NCI-H460 (cell line): ENCODE measurements around the gene ZBTB24. TPM values are rescaled to one million over a fixed set of nuclear protein-coding genes. Genes with fewer than 3 reads are reported as not detected.

Source experiments
- DNase-seq: peaks from one replicate; pipeline ENCODE4 v3.0.0-alpha.2; 2016; ENCODE audit warnings: low read depth; ENCODE audit errors: extremely low read depth
- total RNA-seq: library from RNA; depleted of rRNA; stranded (reverse); fragments of >200 nt; shearing (Covaris generic); gene quantifications from 2 replicates; pipeline ENCODE4 v1.2.3, GENCODE V29; 2014; rRNA removed

Gene ZBTB24
- total RNA-seq, 1 experiment from 2014 or later, result 9.6 TPM

DNA sequence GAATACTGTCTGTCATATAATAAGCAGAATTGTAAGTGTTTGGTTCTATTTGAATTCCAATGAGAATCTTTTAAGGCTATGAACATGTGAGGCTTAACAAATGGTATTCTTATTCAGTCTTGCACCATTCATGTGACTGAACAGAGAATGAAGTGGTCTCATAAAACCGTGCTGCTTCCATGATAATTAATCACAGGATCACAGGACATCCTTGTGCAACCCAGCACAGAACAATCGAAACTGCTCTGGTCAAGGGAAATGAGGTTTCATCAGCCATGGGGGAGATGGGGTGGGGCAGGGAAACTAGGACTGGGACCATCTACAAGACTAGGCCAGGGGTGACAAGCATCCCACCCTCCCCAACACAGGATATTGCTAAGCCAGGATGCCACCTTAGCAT is 48.6 kb downstream of the ZBTB24 start:
- no peak for DNase-seq

DNA sequence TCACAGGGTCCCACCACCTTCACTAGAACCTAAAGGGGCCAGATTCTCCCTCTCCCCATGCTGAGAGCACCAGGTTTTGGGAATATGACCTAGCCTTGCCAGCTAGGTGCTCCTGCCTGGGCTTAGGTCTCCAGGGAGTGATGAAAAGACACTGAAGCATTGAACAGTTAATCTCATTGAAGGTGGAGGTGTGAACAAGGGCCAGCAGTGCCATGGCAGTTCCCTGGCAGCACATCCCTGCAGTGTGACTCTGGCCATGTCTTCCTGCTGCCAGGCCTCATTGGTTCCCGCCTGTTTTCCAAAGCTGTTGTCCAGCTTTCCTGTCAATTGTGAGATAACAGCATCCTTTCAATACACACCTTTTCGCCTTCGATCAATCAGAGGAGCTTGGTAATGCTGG is 53.5 kb downstream of the ZBTB24 start:
- no peak for DNase-seq

DNA sequence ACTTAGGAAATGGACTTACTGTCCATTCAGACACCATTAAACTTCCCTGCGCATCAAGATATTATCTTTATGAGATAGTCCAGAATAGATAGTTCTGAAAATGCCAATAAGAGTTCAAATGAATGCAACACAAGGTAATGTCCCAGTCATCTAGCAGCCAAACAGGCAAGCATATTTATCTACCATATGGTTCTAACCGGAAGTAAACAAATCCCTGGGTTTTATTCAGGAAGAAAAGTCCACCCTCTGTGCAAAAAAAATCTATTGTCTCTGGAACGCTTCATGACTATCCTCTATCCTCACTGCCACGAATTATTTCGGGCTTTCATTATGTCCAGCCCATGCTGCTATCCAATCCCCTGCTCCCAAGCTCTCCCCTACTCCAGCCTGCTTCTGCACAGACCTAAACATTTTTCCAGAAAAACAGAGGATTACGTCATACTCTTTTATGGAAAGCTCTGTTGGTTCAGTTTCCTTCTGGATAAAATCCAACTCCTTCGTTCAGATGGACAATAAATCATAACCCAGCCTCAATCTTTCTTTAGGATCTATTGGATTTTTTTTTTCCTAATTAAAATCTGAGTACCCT is 54.0 kb downstream of the ZBTB24 start:
- DNase-seq, result no peak

DNA sequence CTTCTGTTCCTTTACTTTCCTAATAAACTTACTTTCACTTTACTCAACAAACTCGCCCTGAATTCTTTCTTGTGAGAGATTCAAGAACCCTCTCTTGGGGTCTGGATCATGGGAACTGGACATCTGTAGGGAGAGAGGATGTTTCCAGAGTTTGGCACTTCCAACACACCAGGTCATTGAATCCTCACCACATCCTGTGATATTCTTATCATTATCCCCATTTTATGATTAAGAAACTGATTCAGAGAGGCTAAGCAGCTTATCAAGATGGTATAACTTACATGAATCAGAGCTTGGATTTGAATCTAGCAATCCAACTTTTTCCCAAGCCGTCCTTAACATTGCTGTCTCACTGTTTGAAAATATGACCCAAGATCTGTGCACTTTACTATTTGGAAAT is 58.1 kb downstream of the ZBTB24 start:
- no peak for DNase-seq

DNA sequence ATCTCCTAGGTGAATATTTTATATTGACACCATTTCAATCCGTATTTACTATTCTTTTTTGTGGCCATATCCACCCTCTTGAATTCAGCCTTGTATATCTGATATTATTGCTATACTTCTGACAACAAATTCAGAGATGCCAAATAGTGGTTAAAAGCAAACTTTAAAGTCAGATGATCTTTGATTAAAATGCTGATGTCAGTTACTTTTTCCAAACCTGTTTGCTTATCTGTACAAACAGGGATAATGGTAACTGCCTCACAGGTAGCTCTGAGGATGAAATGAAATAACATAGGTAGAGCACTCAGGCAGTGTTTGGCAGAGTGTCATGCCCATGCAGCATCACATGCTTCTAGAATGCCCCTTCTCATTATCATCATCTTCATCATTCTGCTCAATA is 61.8 kb downstream of the ZBTB24 start:
- no peak for DNase-seq

DNA sequence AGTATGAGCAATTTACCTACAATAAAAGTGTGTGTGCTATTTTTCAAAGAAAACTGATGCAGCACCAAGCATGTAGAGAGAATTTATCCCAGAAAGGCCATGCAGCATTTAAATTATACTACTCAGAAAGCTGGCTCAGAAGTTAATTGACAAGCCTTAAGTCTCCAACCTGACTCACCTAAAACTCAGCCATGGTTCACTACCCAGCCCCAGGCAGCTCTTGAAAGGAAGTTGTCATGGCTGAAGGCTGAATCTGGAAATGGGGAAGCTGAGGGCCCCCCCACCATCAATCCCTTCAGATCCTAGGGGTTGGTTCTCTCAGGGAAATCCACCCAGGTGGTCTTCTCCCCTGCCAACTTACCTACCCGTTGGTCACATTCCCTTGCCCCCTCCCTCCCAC is 62.3 kb downstream of the ZBTB24 start:
- DNase-seq, result no peak

DNA sequence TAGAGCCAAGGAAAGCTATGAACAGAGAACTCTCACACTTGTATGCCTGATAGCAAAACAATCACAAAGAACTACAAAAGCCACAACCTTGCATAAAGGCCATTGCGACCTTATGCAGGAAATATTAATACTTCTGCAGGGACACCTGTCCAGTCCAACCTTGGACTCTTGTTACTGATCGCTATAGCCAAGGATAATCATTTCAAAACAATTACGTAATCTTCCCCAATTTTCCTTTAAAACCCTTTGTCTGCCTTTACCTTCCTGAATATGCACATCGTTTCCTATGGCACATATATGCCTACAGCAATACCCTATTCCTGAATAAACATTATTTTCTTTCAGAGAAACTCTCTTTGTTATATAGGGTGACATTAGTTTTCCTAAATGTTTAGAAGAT is 65.4 kb downstream of the ZBTB24 start:
- no peak for DNase-seq

Other genes starting within 250 kb of the ZBTB24 start
- gene CD164, start 100.8 kb downstream of the ZBTB24 start, total RNA-seq, result 94.3 and 98.5 TPM in 2 replicates
- 1.8 and 2.4 TPM in 2 replicates for gene PPIL6, start 42.6 kb downstream of the ZBTB24 start, total RNA-seq
- gene SMPD2, start 42.5 kb downstream of the ZBTB24 start, total RNA-seq, result 10.7 and 11.2 TPM in 2 replicates
- gene MICAL1, start 27.4 kb downstream of the ZBTB24 start, total RNA-seq, result 9.3 and 13.1 TPM in 2 replicates
- gene AK9, start 208.0 kb upstream of the ZBTB24 start, total RNA-seq, result 4.7 and 5.6 TPM in 2 replicates
- gene FIG4, start 208.1 kb upstream of the ZBTB24 start, total RNA-seq, result 7.6 and 9.7 TPM in 2 replicates